SIG-M5 treated with dmso at 0.1 percent for 504 hours (cell line): ENCODE data around the gene KLF7.

ENCODE experiments used
- DNase-seq: peaks from one replicate; lab custom pipeline; 2025; ENCODE audit not compliant: unreplicated experiment; lab: John Stamatoyannopoulos, UW

KLF7 gene

GRCh38 chr2:207130958-207131521 is 34.7 kb downstream of the KLF7 start:
- no peak for DNase-seq

DNA sequence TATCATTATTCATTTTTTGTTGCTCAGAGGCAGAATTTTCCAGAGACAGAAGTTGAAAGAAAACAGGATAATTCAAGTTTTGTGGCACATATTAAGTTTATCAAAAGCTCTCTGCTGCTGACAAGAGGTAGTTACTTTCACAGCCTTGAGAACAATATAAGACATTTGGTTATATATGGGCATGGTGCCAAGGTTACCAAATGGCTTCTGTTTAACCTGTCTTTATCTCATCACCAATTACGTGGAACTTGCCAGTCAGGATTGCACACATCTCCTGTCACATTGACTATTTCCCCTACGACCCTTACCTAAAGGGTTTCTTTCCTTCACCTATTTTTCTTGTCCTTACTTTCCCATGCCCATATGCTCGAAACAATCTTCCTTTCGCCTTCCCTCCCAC is 35.9 kb downstream of the KLF7 start:
- DNase-seq = no peak

- DNase-seq = no peak
Observed at GRCh38 chr2:207128867-207129266, 36.9 kb downstream of the KLF7 start.

DNA sequence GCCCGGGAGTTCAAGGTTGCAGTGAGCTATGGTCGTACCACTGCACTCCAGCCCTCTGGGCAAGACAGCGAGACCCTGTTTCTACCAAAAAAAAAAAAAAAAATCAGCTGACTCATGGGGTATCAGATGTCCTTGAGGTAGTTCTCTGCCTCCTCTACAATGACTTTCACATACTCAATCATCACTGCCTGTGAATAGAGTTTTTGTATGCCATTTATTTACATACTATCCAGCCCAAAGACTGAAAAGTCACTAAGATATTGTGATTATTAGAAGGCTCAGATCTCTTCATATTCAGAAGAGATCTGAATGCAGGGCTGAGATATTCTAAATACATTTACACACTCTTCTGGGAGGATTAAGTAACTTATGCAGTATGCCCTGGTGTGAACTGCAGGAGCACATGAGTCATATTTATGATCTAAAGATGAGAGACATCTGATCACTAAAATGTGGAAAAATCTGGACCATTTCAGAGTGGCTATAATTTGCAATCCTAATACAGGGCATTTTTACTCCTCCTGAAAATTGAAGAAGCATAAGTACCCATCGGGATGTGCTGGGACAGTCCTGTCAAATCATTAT is 38.9 kb downstream of the KLF7 start:
- DNase-seq = no peak

DNA sequence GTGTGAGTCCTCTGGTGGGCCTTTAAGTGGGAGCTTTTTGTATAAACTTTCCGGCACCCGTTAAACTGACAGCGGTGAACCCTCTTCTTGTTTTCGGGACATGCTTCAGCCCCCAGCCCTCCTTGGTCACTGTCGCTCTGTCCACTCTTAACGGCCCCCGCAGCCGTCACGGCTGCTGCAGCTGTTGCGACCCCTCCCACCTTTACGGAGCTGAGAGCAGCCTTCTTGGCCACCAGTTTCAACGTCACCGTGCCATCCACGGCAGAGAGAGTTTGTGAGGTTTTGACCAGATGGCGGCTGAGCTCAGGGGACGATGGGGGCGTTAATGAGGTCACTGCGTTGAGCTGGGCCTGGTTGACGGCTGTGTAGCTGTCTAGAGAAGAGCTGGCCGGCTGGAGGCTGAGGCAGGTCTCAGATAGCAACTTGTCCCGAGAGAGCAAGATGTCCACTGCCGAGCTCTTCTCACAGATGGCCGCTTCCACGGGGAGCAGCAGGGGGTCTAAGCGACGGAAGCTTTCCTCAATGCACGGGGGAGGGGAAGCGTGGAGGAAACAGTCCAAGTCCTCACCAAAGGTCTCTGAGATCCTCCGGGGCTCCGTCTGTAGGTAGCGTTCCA is 41.9 kb downstream of the KLF7 start:
- no peak for DNase-seq

- no peak for DNase-seq
Observed at GRCh38 chr2:207123335-207123744, 42.4 kb downstream of the KLF7 start.

DNA sequence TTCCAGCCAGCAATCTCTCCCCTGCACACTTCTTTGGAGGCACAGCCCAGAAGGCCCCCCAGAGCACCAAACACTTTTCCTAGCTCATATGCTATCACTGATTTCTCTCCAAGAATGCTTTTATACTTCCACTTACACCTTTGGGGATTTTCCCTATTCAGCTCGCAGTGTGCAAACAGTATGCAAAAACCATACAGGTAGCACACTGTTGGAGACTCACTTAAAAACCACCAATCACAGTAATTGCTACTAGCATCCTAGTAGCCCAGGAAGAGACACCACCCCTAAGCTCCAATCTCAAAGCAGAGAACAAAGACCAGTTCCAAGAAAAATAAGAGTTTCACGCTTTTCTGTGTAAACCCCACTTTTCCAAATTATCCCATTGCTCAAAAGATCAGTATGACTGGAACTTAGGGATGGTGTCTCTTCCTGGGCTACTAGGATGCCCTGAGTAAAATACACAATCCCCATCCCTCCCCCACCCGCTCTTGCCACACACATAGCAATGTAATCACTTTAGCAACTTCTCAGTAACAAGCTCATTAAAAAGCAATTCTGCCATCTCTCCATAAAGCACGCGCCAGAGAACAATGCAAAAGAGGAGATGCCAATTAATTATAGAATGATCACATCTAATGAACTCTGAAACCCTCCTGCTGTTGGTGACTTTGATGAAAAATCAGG is 43.0 kb downstream of the KLF7 start:
- DNase-seq = no peak

DNA sequence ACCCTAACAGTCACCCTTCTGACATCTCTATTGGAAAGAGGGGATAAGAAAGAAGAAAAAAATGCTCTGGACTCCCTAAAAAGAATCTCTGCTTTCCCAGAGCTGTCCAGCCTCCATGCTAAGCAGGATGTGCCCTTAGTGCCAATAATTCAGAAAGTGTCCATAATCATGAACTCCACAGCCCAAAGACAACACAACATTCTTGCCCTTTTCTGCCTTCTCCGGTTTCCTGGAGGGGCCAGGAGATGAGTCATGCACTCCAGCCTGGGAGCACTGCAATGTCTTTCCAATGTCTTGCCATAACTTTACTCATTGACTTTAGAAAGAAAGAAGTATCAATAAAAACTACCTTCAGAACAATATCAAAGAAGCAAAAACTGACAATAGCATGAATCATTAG is 44.0 kb downstream of the KLF7 start:
- DNase-seq = no peak

DNA sequence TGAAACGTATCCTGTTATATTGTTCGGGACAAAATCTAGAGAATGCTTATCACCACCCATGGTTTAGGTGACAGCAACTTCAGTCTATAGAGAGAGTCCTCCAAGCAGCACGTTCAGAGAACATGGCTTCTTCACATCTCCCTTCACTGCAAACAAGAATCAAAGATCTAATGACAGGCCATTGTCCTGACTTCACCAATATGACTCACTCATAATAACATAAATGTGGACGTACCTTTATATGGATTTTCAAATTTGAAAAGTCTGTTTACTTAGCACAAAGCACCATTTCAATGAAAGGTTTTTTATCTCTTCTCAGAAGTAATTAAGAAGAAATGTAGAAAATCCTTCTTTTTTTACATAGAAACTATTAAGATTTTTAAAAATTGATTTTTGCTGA is 46.7 kb downstream of the KLF7 start:
- DNase-seq = no peak

DNA sequence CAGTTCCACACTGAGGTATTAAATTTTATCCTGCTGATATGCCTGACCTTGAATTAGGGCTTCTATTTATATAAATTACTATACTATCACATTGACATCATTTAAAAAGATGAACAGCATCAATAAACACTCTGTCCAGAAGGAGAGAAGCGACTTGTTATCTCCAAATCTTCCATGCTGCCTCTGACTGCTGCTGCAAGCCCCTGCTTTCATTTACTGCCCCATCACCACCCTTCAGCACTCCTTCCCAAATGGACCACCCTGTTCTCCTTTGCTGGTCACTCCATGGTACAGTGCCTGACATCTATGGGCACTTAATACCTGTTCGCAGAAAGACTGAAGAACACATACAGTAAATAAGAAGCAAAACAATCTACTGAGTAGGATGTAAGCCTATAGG is 48.1 kb downstream of the KLF7 start:
- no peak for DNase-seq

- DNase-seq = no peak
Observed at GRCh38 chr2:207115715-207116364, 49.9 kb downstream of the KLF7 start.

DNA sequence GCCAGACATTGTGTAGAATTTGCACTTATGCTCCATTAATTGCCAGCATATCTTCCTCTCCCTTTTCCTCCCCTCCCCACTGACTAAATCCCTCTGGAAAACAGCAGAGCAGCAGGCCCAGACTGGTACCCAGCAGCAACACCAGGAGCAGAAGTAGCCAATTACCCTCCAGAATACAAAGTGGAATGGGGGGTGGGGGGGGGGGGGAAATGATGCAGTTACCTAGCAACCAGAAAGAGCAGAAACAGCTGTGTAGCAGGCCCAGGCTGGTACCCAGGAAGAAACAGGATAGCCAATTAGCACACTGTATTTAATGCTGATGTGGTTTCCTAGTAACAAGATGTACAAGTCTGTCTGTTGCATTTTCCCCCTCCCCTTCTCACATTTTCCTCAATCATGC is 52.3 kb downstream of the KLF7 start:
- no peak for DNase-seq

- DNase-seq = no peak
Observed at GRCh38 chr2:207112785-207113184, 53.0 kb downstream of the KLF7 start.

DNA sequence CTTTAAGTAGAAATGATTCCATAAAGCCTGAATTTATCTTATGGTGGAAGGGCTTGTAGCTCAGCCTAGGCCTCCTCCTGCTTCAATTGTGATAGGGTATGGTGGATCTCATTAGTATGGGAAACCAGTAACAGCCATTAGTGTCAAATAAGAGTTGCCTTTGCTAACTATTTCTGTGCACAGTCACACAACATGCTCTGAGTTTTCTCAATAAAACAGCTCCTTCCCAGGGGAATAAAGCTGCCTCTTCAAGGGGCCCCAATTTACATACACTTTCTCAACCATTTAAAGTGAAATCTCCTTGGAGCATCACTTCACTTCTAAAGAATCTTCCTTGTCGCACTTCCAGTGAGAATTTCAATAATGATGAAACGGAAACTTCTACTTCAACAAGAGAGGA is 53.4 kb downstream of the KLF7 start:
- DNase-seq = no peak

- DNase-seq = no peak
Observed at GRCh38 chr2:207111757-207112156, 54.0 kb downstream of the KLF7 start.

DNA sequence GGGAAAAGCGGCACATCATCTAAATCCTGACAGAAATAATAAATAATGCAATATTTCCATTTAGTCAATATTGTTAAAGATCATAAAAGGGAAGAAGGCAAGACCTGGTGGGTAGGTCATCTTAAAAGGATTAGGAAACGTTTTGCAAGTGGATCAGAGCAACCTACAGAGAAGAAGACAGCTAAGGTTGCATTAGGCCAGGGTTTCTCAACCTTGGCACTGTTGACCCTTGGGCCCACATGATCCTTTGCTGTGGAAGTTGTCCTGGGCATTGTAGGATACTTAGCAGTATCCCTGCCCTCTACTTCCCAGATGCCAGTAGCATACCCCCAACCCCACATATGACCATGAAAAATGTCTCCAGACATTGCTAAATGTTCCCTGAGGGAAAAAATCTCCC is 55.0 kb downstream of the KLF7 start:
- DNase-seq = no peak

DNA sequence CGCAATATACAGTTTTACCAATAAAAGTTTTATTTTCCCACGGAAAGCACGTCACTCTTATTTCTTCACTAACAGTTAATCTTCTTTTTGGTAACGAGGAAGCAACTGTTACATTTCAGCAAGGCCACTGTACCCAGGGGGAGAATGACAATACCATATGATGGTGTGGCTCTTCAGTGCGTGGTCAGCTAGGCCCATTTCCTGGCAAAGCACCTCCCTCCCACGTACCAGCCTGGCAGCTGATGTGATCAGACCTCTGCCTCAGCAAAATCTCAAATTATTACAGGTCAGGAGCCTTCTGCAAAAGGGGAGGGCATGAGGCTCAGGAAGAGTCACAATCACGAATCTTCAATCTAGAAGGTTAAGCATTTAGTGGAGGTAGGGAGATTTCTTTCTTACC is 55.4 kb downstream of the KLF7 start:
- DNase-seq = no peak

- no peak for DNase-seq
Observed at GRCh38 chr2:207109768-207110167, 56.0 kb downstream of the KLF7 start.

- no peak for DNase-seq
Observed at GRCh38 chr2:207108440-207108839, 57.3 kb downstream of the KLF7 start.

DNA sequence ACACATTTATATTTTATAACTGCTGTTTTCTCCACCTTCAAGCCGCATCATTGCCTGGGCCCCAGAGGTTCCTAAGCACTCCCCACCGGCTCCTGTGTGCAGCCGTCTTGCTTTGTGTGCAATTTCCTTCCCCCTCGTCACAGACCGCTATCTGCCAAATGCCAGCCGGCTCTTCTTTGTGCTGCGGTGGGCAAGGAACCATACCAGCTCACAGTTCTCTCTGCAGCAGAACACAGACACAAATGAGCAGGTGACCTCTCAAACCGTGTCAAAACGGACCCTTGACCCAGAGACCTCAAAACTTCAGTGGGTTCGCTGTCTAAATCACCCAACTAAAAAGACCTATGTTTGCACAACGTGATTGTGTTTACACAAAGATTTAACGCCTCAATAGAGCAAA is 58.2 kb downstream of the KLF7 start:
- no peak for DNase-seq

GRCh38 chr2:207107131-207107530 is 58.6 kb downstream of the KLF7 start:
- DNase-seq = no peak

- no peak for DNase-seq
Observed at GRCh38 chr2:207103132-207103531, 62.6 kb downstream of the KLF7 start.
